HCT116 (cell line): Measurements from ENCODE around the gene USP16. TPM values are rescaled to one million over a fixed set of nuclear protein-coding genes. Genes with fewer than 3 reads are reported as not detected.

Experiments
- ATAC-seq: fragments of 200-7000 bp; cut with Tn5 transposase; 2 replicates; pipeline ENCODE4 v1.9.1; 2020; ENCODE audit warnings: mild to moderate bottlenecking, moderate library complexity
- BruUV-seq: library from RNA; stranded (reverse); fragments of 400-500 nt; replicated peaks from 2 replicates; lab custom pipeline; 2021; lab: Mats Ljungman, UMichigan
- CTCF ChIA-PET: fragments of 300-600 bp; sonication (Branson Sonifier 250); formaldehyde crosslinking; loops from one replicate; lab custom pipeline; 2021; ENCODE audit warnings: antibody characterized with exemption; lab: Charles Lee
- POLR2A ChIA-PET: fragments of 300-600, 350-600 bp; sonication (Branson Sonifier 250); formaldehyde crosslinking; loops from one replicate; lab custom pipeline; 2021; ENCODE audit warnings: antibody characterized with exemption; lab: Charles Lee
- RAD21 ChIA-PET, 2 experiments: fragments of 300-600 bp; sonication (Branson Sonifier 250); formaldehyde crosslinking; loops; one replicate each; lab custom pipeline; 2023; ENCODE audit warnings: low total read pairs in 2 of 2; ENCODE audit not compliant: uncharacterized antibody in 2 of 2, unreplicated experiment in 2 of 2, low non-redundant PET in 1 of 2; lab: Charles Lee
- DNase-seq: peaks from one replicate; pipeline ENCODE4 v3.0.0-alpha.2; 2010; ENCODE audit warnings: low read depth, low spot score
- H2AFZ ChIP-seq: fragments of 200-600 bp; shearing (Covaris generic), sonication (generic); 2 replicates; pipeline ENCODE4 v1.6.1; 2017; ENCODE audit warnings: low read depth, mixed run types, mixed read lengths, antibody characterized with exemption, low read length; ENCODE audit not compliant: poor library complexity, severe bottlenecking
- H3K27ac ChIP-seq: 2 replicates; pipeline ENCODE4 v1.5.1; 2012; ENCODE audit warnings: low read depth, low read length
- H3K27me3 ChIP-seq: fragments of 200-600 bp; sonication (generic); 2 replicates; pipeline ENCODE4 v1.6.1; 2016; ENCODE audit warnings: mixed run types, low read length, mixed read lengths; ENCODE audit not compliant: insufficient read depth
- H3K36me3 ChIP-seq, 2 experiments: fragments of 200-500 bp in 1 of 2; fragments of 200-600 bp in 1 of 2; sonication (Bioruptor generic) in 1 of 2; sonication (generic) in 1 of 2; 2 replicates each; pipeline versions ENCODE4 v1.5.1 to v1.6.1; 2014 to 2016; ENCODE audit warnings: low read length in 2 of 2, inconsistent platforms in 1 of 2, mixed read lengths in 1 of 2, mixed run types in 1 of 2; ENCODE audit not compliant: insufficient read depth in 2 of 2, control insufficient read depth in 1 of 2
- H3K4me1 ChIP-seq, 2 experiments: fragments of 200-600 bp in 1 of 2; sonication (generic) in 1 of 2; 2 replicates each; pipeline versions ENCODE4 v1.5.1 to v1.6.1; 2012 to 2017; ENCODE audit warnings: low read length in 2 of 2, inconsistent platforms in 1 of 2, mild to moderate bottlenecking in 1 of 2, mixed read lengths in 1 of 2, mixed run types in 1 of 2, moderate library complexity in 1 of 2; ENCODE audit not compliant: insufficient read depth in 2 of 2, control insufficient read depth in 1 of 2
- H3K4me2 ChIP-seq: fragments of 200-600 bp; sonication (generic); 2 replicates; pipeline ENCODE4 v1.6.1; 2017; ENCODE audit warnings: mixed run types, low read length, mixed read lengths
- H3K4me3 ChIP-seq, 2 experiments: fragments of 200-600 bp in 1 of 2; sonication (generic) in 1 of 2; replicated peaks in 1 of 2; 2 replicates each; pipeline ENCODE4 v1.5.1; 2011 to 2016; ENCODE audit warnings: low read length in 2 of 2, control low read depth in 1 of 2, low read depth in 1 of 2, mild to moderate bottlenecking in 1 of 2, mixed read lengths in 1 of 2, mixed run types in 1 of 2
- H3K79me2 ChIP-seq: fragments of 200-600 bp; sonication (generic); 2 replicates; pipeline ENCODE4 v1.6.1; 2017; ENCODE audit warnings: mild to moderate bottlenecking, mixed run types, low read length, moderate library complexity, mixed read lengths; ENCODE audit not compliant: insufficient read depth
- H3K9ac ChIP-seq: fragments of 200-600 bp; sonication (generic); 2 replicates; pipeline ENCODE4 v1.6.1; 2016; ENCODE audit warnings: low read length, mixed read lengths
- H3K9me2 ChIP-seq: fragments of 200-600 bp; sonication (generic), shearing (Covaris generic); 2 replicates; pipeline ENCODE4 v1.6.1; 2017; ENCODE audit warnings: mixed run types, mild to moderate bottlenecking, moderate library complexity; ENCODE audit not compliant: insufficient read depth
- H3K9me3 ChIP-seq, 2 experiments: fragments of 200-500 bp in 1 of 2; fragments of 200-600 bp in 1 of 2; sonication (Bioruptor generic) in 1 of 2; sonication (generic) in 1 of 2; 2 replicates each; pipeline ENCODE4 v1.6.1; 2014 to 2017; ENCODE audit warnings: low read length in 2 of 2, mixed read lengths in 2 of 2, inconsistent platforms in 1 of 2, low read depth in 1 of 2, mild to moderate bottlenecking in 1 of 2, mixed run types in 1 of 2, moderate library complexity in 1 of 2; ENCODE audit not compliant: control insufficient read depth in 1 of 2, insufficient read depth in 1 of 2
- H4K20me1 ChIP-seq: fragments of 200-600 bp; sonication (generic), shearing (Covaris generic); 2 replicates; pipeline ENCODE4 v1.6.1; 2017; ENCODE audit warnings: mixed run types, mild to moderate bottlenecking, moderate library complexity; ENCODE audit not compliant: insufficient read depth
- CBX3 ChIP-seq: IDR thresholded peaks from 2 replicates; pipeline ENCODE4 v1.6.1; 2012; ENCODE audit warnings: low read depth
- EGR1 ChIP-seq: IDR thresholded peaks from 2 replicates; pipeline ENCODE4 v1.6.1; 2012; ENCODE audit warnings: low read depth
- EZH2 ChIP-seq: fragments of 200-600 bp; sonication (generic); IDR thresholded peaks from 2 replicates; pipeline ENCODE4 v1.6.1; 2017; ENCODE audit warnings: antibody characterized with exemption, mixed run types
- FOSL1 ChIP-seq: IDR thresholded peaks from 2 replicates; pipeline ENCODE4 v1.6.1; 2012; ENCODE audit warnings: low read depth
- RAD21 ChIP-seq: IDR thresholded peaks from 2 replicates; pipeline ENCODE4 v1.6.1; 2012; ENCODE audit warnings: low read depth, mild to moderate bottlenecking
- SP1 ChIP-seq: IDR thresholded peaks from 2 replicates; pipeline ENCODE4 v1.6.1; 2012; ENCODE audit warnings: low read depth
- YY1 ChIP-seq: IDR thresholded peaks from 2 replicates; pipeline ENCODE4 v1.6.1; 2011; ENCODE audit warnings: low read length, low read depth, moderate library complexity, mild to moderate bottlenecking; ENCODE audit not compliant: insufficient replicate concordance; ENCODE audit errors: extremely low read depth
- ZBTB33 ChIP-seq: IDR thresholded peaks from 2 replicates; pipeline ENCODE4 v1.6.1; 2011; ENCODE audit warnings: mild to moderate bottlenecking, low read length, moderate library complexity; ENCODE audit not compliant: insufficient replicate concordance; ENCODE audit errors: extremely low read depth
- intact Hi-C: fragments of 100-400 bp; cut with micrococcal nuclease; formaldehyde crosslinking; loops from 2 replicates; pipeline ENCODE4 v1.10.0; 2022
- total RNA-seq: library from RNA; stranded (reverse); gene quantifications from one replicate; pipeline ENCODE4 v1.2.1, GENCODE V29; 2021; ENCODE audit not compliant: unreplicated experiment

USP16 gene
- total RNA-seq, 1 experiment from 2014 or later, result 35.9 TPM

- intact Hi-C loops, result no loop called here
- Histone ChIP-seq H3K27ac (no peak overlapping the region), H3K79me2 (peaks cover 85% of the 10 kb centered on the region), H3K4me1 (no peaks in the 10 kb centered on the region), H3K4me3 (no peak overlapping the region), H3K36me3 (peaks cover 82 to 85% of the 10 kb centered on the region in 2 experiments), H3K27me3 (no peaks in the 10 kb centered on the region), H3K9me3 (no peaks in the 10 kb centered on the region), H3K4me2 (no peak overlapping the region), H3K9ac (no peak overlapping the region), H4K20me1 (peaks cover 19% of the 10 kb centered on the region; the same call in 1 of the 2 replicates), H3K9me2 (no peaks in the 10 kb centered on the region), H2AFZ (no peak overlapping the region)
- no TSS peak for BruUV-seq
- DNase-seq (no peak), ATAC-seq (no peak)
- ChIA-PET RAD21 (no interaction called here), POLR2A (no interaction called here), CTCF (no interaction called here)
- TF ChIP-seq EGR1 (no peak), EZH2 (no peak), CBX3 (no peak), RAD21 (no peak), YY1 (no peak), SP1 (no peak), ZBTB33 (no peak), FOSL1 (no peak)
These were observed 40.5 kb downstream of the USP16 start for GRCh38 chr21:29064850-29065481.
